GM23338 (cell line): ENCODE measurements around the gene PGR. TPM values are rescaled to one million over a fixed set of nuclear protein-coding genes. Genes with fewer than 3 reads are reported as not detected.
"Not testable (repeated sequence)": the region's sequence is repeated elsewhere in the genome, so short reads cannot be mapped to it uniquely, and the experiment has no call there.

ENCODE experiments used
- ATAC-seq: fragments of 200-7000 bp; cut with Tn5 transposase; 3 replicates; pipeline ENCODE4 v1.9.1; 2020
- DNase-seq: peaks from one replicate; pipeline ENCODE4 v3.0.0-alpha.2; 2015; ENCODE audit warnings: low spot score
- H2AFZ ChIP-seq: fragments of 200-600 bp; sonication (generic); 2 replicates; pipeline ENCODE4 v1.8.0; 2016; ENCODE audit warnings: antibody characterized with exemption, mild to moderate bottlenecking, moderate library complexity
- H3F3A ChIP-seq: fragments of 200-600 bp; sonication (generic); replicated peaks from 2 replicates; pipeline ENCODE4 v1.8.0; 2017; ENCODE audit warnings: antibody characterized with exemption, mixed run types, low read depth
- H3K27ac ChIP-seq: fragments of 200-600 bp; sonication (generic); 2 replicates; pipeline ENCODE4 v1.6.1; 2016; ENCODE audit warnings: low read depth
- H3K27me3 ChIP-seq: fragments of 200-600 bp; sonication (generic); 2 replicates; pipeline ENCODE4 v1.8.0; 2016; ENCODE audit warnings: mild to moderate bottlenecking, mixed run types, moderate library complexity; ENCODE audit not compliant: insufficient read depth
- H3K36me3 ChIP-seq: fragments of 200-600 bp; sonication (generic); 2 replicates; pipeline ENCODE4 v1.8.0; 2016; ENCODE audit warnings: mild to moderate bottlenecking; ENCODE audit not compliant: insufficient read depth
- H3K4me1 ChIP-seq: fragments of 200-600 bp; sonication (generic); 2 replicates; pipeline ENCODE4 v1.8.0; 2016; ENCODE audit warnings: mild to moderate bottlenecking, moderate library complexity; ENCODE audit not compliant: insufficient read depth
- H3K4me2 ChIP-seq: fragments of 200-600 bp; sonication (generic); 2 replicates; pipeline ENCODE4 v1.7.1; 2017; ENCODE audit warnings: mixed run types
- H3K4me3 ChIP-seq: fragments of 200-600 bp; sonication (generic); 2 replicates; pipeline ENCODE4 v1.6.1; 2016; ENCODE audit warnings: mixed run types
- H3K79me2 ChIP-seq: fragments of 200-600 bp; sonication (generic); replicated peaks from 2 replicates; pipeline ENCODE4 v1.8.0; 2017; ENCODE audit warnings: mild to moderate bottlenecking; ENCODE audit not compliant: insufficient read depth
- H3K9me2 ChIP-seq: fragments of 200-600 bp; sonication (generic); 2 replicates; pipeline ENCODE4 v1.8.0; 2017; ENCODE audit not compliant: insufficient read depth
- H4K20me1 ChIP-seq: fragments of 200-600 bp; sonication (generic); replicated peaks from 2 replicates; pipeline ENCODE4 v1.8.0; 2017; ENCODE audit warnings: mild to moderate bottlenecking; ENCODE audit not compliant: insufficient read depth
- H3K27ac Mint-ChIP-seq: 2 replicates; pipeline ENCODE4 v1.8.0; 2020; ENCODE audit warnings: inconsistent platforms, mild to moderate bottlenecking, moderate library complexity, mixed read lengths
- H3K27me3 Mint-ChIP-seq: 3 replicates; pipeline ENCODE4 v1.8.0; 2022; ENCODE audit warnings: low read depth, mild to moderate bottlenecking, moderate library complexity, mixed read lengths, inconsistent platforms; ENCODE audit not compliant: insufficient read depth, poor library complexity
- H3K36me3 Mint-ChIP-seq: 3 replicates; pipeline ENCODE4 v1.8.0; 2021; ENCODE audit warnings: low read depth, mild to moderate bottlenecking, inconsistent platforms, moderate library complexity, mixed read lengths
- H3K4me1 Mint-ChIP-seq: 3 replicates; pipeline ENCODE4 v1.8.0; 2020; ENCODE audit warnings: mild to moderate bottlenecking, inconsistent platforms, mixed read lengths
- H3K4me3 Mint-ChIP-seq: 3 replicates; pipeline ENCODE4 v1.8.0; 2021; ENCODE audit warnings: moderate library complexity, mild to moderate bottlenecking, inconsistent platforms, mixed read lengths
- H3K9me3 Mint-ChIP-seq: 3 replicates; pipeline ENCODE4 v1.8.0; 2020; ENCODE audit warnings: moderate library complexity, mild to moderate bottlenecking, inconsistent platforms, mixed read lengths
- EZH2 ChIP-seq: fragments of 200-600 bp; sonication (generic); IDR thresholded peaks from one replicate; pipeline ENCODE4 v1.8.0; 2017; ENCODE audit warnings: antibody characterized with exemption, mild to moderate bottlenecking, low read depth; ENCODE audit not compliant: unreplicated experiment
- polyA plus RNA-seq: library from polyadenylated mRNA; unstranded; fragments of >200 nt; fragmentation: Nextera tagmentation; extraction: Ambion mirVana; gene quantifications from 2 replicates; pipeline ENCODE4 v1.2.1, GENCODE V29; 2016
- total RNA-seq: library from RNA; depleted of rRNA; stranded (reverse); fragments of >200 nt; shearing (Covaris generic); gene quantifications from 2 replicates; pipeline ENCODE4 v1.2.3, GENCODE V29; 2014
- TF ChIP-seq, protein P1 (sequence below): fragments of 250-450 bp; sonication (Bioruptor Pico); IDR thresholded peaks from 2 replicates; pipeline ENCODE4 v1.5.0; 2020; ENCODE audit warnings: mild to moderate bottlenecking, moderate library complexity

The PGR gene
- total and polyA plus RNA-seq, 2 experiments from 2014 or later = 0.07 to 0.11 TPM

DNA sequence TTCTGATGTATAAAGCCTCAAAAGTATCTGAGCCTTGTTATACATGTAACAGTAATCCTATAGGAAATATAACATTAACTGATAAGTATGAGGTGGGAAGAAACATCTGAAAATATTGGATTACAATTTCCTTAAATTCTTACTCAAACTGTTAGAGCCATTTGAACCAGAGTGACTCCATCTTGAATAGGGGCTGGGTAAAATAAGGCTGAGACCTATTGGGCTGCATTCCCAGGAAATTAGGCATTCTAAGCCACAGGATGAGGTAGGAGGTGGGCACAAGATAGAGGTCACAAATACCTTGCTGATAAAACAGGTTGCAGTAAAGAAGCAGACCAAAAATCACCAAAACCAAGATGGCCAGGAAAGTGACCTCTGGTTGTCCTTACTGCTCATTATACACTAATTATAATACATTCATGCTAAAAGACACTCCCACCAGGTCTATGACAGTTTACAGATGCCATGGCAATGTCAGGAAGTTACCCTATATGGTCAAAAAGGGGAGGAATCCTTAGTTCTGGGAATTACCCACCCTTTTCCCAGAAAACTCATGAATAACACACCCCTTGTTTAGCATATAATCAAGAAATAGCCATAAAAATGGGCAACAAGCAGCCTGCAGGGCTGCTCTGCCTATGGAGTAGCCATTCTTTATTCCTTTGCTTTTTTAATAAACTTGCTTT, 114.9 kb downstream of the PGR start:
- H3K9me3 Mint-ChIP-seq = no peaks in the 10 kb centered on the region
- ATAC-seq = no peak

GRCh38 chr11:101013702-101014101, 115.9 kb downstream of the PGR start:
- not testable (repeated sequence) for H3K27ac Mint-ChIP-seq, DNase-seq, H3K4me3 Mint-ChIP-seq

More for the DNA sequence above, 114.9 kb downstream of the PGR start:
- Histone ChIP-seq H3K79me2 (no peaks in the 10 kb centered on the region), H3K36me3 (no peaks in the 10 kb centered on the region), H3K9me2 (no peaks in the 10 kb centered on the region), H4K20me1 (no peaks in the 10 kb centered on the region), H3K4me3 (no peak overlapping the region), H3K27ac (no peak overlapping the region), H3F3A (no peaks in the 10 kb centered on the region), H2AFZ (no peak overlapping the region), H3K4me2 (no peak overlapping the region), H3K27me3 (no peaks in the 10 kb centered on the region), H3K4me1 (no peaks in the 10 kb centered on the region)
- H3K36me3 Mint-ChIP-seq = no peaks in the 10 kb centered on the region
- DNase-seq = no peak
- no peaks in the 10 kb centered on the region for H3K27me3 Mint-ChIP-seq
- no peak overlapping the region for H3K27ac Mint-ChIP-seq
- H3K4me3 Mint-ChIP-seq = no peak overlapping the region
- peaks cover 3% of the 10 kb centered on the region; the same call in 1 of the 3 replicates for H3K4me1 Mint-ChIP-seq
- TF ChIP-seq, protein P1, sequence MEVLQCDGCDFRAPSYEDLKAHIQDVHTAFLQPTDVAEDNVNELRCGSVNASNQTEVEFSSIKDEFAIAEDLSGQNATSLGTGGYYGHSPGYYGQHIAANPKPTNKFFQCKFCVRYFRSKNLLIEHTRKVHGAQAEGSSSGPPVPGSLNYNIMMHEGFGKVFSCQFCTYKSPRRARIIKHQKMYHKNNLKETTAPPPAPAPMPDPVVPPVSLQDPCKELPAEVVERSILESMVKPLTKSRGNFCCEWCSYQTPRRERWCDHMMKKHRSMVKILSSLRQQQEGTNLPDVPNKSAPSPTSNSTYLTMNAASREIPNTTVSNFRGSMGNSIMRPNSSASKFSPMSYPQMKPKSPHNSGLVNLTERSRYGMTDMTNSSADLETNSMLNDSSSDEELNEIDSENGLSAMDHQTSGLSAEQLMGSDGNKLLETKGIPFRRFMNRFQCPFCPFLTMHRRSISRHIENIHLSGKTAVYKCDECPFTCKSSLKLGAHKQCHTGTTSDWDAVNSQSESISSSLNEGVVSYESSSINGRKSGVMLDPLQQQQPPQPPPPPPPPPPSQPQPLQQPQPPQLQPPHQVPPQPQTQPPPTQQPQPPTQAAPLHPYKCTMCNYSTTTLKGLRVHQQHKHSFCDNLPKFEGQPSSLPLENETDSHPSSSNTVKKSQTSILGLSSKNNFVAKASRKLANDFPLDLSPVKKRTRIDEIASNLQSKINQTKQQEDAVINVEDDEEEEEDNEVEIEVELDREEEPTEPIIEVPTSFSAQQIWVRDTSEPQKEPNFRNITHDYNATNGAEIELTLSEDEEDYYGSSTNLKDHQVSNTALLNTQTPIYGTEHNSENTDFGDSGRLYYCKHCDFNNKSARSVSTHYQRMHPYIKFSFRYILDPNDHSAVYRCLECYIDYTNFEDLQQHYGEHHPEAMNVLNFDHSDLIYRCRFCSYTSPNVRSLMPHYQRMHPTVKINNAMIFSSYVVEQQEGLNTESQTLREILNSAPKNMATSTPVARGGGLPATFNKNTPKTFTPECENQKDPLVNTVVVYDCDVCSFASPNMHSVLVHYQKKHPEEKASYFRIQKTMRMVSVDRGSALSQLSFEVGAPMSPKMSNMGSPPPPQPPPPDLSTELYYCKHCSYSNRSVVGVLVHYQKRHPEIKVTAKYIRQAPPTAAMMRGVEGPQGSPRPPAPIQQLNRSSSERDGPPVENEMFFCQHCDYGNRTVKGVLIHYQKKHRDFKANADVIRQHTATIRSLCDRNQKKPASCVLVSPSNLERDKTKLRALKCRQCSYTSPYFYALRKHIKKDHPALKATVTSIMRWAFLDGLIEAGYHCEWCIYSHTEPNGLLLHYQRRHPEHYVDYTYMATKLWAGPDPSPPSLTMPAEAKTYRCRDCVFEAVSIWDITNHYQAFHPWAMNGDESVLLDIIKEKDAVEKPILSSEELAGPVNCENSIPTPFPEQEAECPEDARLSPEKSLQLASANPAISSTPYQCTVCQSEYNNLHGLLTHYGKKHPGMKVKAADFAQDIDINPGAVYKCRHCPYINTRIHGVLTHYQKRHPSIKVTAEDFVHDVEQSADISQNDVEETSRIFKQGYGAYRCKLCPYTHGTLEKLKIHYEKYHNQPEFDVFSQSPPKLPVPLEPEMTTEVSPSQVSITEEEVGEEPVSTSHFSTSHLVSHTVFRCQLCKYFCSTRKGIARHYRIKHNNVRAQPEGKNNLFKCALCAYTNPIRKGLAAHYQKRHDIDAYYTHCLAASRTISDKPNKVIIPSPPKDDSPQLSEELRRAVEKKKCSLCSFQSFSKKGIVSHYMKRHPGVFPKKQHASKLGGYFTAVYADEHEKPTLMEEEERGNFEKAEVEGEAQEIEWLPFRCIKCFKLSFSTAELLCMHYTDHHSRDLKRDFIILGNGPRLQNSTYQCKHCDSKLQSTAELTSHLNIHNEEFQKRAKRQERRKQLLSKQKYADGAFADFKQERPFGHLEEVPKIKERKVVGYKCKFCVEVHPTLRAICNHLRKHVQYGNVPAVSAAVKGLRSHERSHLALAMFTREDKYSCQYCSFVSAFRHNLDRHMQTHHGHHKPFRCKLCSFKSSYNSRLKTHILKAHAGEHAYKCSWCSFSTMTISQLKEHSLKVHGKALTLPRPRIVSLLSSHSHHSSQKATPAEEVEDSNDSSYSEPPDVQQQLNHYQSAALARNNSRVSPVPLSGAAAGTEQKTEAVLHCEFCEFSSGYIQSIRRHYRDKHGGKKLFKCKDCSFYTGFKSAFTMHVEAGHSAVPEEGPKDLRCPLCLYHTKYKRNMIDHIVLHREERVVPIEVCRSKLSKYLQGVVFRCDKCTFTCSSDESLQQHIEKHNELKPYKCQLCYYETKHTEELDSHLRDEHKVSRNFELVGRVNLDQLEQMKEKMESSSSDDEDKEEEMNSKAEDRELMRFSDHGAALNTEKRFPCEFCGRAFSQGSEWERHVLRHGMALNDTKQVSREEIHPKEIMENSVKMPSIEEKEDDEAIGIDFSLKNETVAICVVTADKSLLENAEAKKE (CRISPR knock-in tag) = no peak
- no peak for TF ChIP-seq EZH2

More at GRCh38 chr11:101013702-101014101, 115.9 kb downstream of the PGR start:
- H3K9me2 ChIP-seq, H3K4me3 ChIP-seq, H3K79me2 ChIP-seq, H3F3A ChIP-seq, H3K4me1 Mint-ChIP-seq, H3K36me3 Mint-ChIP-seq, H3K36me3 ChIP-seq, H3K27ac ChIP-seq, ATAC-seq, H3K9me3 Mint-ChIP-seq, H3K27me3 ChIP-seq, H2AFZ ChIP-seq, H4K20me1 ChIP-seq, H3K4me2 ChIP-seq, H3K27me3 Mint-ChIP-seq, H3K4me1 ChIP-seq: not testable (repeated sequence)
